Measurements from ENCODE around the gene HMG20A.
A peak's percentile ranks its signal among the peaks of the same experiment; 100 is the strongest.

The HMG20A gene

DNA sequence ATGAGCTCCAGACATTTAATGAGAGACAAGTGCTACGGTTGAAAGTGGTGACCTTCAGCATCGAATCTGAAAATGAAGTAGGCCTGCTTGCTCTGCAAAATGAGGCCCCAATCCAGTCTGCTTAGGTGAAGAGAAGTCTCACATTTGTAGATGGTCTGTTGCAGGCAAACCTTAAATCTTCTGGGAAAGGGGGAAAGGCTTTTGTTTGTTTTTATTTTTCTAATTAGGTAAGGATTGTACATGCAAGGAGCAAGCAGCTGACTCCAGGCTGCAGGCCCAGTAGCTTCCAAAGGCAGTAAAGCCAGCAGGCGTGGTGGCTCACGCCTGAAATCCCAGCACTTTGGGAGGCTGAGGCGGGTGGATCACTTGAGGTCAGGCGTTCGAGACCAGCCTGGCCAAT lies 74.3 kb downstream of the HMG20A start:
- intact Hi-C loops (cut with DNase I): loop anchor here (5.0 to 10.0 kb wide), 3 partner anchors 308 to 560 kb away; partner anchors contain the start of gene RCN2
- DNase-seq: no peak

DNA sequence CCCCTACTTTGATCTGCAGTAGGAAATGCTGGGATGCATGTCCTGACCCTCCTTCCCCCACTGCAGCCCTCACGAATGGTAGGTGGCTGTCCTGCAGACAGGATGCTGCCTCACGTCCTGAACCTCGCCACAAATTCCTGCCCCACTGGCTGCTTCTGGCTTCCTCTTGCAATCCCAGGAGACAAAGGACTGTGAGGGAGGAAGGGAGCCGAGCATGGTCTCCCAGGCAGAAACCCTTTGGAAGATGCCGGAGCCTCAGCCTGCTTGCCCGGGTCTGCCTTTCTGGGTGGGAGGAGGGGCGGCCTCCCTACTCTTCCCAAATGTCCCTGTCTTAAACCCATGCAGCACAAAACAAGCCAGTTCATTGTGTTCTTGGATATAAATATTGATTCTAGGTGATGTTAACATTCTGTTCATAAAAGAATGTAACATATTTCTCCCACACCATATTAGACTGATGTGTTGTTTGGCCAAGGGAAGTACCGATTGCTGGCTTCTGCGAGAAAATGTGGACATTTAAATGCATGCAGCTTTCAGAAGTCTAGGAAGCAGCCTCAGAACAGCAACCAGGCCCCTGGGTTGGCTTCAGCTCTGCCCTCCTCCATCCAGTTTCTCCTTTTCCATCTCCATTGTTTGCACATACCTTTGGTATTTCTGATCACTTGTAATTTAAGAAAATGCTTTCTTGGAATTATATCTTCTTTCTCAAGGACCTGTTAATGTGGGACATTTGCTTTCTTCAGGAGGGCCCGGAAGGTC lies 75.3 kb downstream of the HMG20A start:
- intact Hi-C loops (cut with DNase I): loop anchor here (5.0 to 10.0 kb wide), 3 partner anchors 309 to 561 kb away; partner anchors contain the start of gene RCN2
- peak in 2 of 10 donors; percentile 12 to 86 for DNase-seq

DNA sequence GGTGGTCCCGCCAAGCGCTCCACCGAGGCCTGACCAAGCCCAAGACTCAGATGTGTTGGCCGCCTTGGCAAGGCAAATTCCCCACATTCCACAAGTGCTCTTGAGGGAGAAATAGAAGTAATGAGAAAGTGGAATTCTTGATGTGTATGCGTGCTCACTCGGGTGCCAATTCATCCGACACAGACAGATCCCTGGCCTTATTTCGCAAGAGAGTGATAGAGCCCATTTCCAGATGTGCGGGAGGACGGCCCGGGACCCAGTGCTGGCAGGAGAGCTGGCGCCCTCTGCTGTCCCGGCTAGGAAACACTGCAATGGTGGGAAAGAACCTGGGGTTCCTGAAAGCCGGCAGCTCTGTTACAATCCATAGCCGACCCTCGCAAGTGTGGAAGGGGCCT lies 76.0 kb downstream of the HMG20A start:
- DNase-seq: peak; percentile 59 to 96 (median 82)
- intact Hi-C loops (cut with DNase I): loop anchor here (1.0 to 10.0 kb wide), 5 partner anchors 47 to 562 kb away; partner anchors contain the start of genes HMG20A, PEAK1 and RCN2

DNA sequence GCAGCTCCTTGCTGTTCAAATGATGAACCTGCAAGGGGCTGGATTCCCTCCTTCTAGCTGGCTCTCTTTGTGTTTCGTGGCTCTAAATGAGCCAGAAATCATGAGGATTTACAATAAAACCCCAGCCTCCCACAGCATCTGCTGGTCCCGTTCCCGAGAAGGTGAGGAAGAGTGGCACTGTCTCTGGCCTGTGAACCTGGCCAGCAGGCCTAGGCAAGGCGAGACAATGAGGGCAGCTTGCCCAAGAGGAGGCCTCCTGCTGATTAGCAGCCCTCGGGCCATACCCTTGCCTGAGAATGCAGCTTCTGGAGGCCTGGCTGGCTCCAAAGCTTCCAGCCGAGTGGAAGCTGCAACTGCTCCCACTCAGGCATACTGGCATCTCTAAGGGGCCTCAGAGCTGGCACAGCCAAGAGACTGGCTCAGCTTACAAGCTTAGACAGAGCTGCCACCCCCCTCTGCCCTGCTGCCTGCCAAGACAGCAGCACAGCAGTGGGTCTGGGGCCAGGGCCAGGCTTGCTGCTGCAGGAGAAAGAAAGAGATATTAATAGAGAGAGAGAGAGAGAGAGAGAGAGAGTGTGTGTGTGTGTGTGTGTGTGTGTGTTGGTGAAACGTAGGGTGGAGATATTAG lies 76.5 kb downstream of the HMG20A start:
- intact Hi-C loops (cut with DNase I): loop anchor here (1.0 to 10.0 kb wide), 5 partner anchors 46 to 562 kb away; partner anchors contain the start of genes HMG20A, PEAK1 and RCN2
- DNase-seq: peak; percentile 77 to 99 (median 94)

DNA sequence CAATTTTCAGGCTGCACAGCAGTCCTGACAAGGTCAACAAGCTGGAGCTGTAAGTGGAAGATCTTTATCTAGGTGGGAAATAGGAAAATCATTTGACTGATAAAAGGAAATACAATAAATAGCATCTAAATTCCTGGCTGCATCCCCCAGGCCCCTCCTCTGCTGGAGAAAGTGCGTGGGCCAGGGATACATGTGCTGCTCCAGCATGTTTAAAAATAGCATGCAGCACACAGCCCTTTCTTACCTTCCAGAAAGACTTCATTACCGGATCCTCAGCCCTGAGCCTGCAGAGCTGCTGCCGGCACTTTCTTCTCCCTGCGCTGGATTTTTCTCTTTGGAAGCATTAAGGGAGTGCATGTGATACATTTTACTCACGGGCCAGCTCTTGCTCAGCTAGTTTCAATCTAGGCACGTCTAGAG lies 77.3 kb downstream of the HMG20A start:
- intact Hi-C loops (cut with DNase I): loop anchor here (1.0 to 10.0 kb wide), 5 partner anchors 45 to 563 kb away; partner anchors contain the start of genes HMG20A, PEAK1 and RCN2
- DNase-seq: peak in 9 of 10 donors; percentile 37 to 93 (median 53)

DNA sequence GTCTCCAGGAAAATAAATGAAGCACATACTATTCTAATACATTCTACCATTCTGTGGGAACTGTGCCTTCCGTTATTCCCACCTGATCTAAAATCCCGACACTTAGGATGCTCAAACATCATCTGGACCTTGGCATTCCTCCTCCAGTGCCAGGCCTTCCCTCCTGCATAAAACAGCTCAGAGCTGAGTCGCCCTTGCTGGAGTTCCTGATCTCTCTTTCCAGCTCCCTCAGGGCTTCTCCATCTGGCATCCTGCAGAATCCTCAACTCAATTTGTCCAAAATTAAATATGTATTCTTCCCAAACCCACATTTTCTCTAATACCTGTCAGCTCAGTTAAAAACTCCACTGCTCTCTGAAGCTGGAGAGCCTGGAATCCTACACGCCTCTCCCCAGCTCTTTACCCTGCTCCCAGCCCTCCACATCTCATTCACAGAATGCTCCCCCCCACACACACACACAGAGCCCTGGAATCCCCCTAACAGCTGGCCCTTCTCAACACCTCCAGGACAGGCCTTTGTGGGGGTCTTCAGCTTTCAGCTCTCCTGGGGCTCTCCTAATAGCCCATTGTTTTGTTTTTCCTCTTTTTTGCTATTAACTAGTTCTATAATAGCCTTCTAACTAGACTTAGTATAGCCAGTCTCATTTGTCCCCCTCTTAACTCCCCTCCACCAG lies 78.5 kb downstream of the HMG20A start:
- intact Hi-C loops (cut with DNase I): loop anchor here (5.0 to 10.0 kb wide), 3 partner anchors 312 to 564 kb away; partner anchors contain the start of gene RCN2

DNA sequence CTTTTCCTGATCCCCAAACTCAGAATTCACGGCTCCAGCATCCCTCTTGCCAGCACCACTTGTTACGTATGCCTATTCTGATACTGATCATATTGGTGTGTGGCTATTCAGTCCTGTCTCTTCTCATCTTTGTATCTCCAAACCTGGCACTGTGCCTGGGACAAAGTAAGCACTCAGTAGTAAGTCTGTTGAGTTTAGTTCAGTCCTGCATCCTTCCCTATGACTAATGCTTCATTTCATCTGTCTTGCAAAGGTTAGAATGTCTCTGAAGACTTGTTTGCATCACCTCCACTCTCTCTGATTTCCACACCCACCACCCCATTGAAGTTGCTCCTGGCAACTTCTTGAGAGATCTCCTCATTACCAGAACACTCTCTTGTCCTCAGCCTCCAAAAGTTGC lies 80.3 kb downstream of the HMG20A start:
- DNase-seq: no peak
- intact Hi-C loops (cut with DNase I): no loop called here

More for the DNA sequence above, 78.5 kb downstream of the HMG20A start:
- DNase-seq: no peak

DNA sequence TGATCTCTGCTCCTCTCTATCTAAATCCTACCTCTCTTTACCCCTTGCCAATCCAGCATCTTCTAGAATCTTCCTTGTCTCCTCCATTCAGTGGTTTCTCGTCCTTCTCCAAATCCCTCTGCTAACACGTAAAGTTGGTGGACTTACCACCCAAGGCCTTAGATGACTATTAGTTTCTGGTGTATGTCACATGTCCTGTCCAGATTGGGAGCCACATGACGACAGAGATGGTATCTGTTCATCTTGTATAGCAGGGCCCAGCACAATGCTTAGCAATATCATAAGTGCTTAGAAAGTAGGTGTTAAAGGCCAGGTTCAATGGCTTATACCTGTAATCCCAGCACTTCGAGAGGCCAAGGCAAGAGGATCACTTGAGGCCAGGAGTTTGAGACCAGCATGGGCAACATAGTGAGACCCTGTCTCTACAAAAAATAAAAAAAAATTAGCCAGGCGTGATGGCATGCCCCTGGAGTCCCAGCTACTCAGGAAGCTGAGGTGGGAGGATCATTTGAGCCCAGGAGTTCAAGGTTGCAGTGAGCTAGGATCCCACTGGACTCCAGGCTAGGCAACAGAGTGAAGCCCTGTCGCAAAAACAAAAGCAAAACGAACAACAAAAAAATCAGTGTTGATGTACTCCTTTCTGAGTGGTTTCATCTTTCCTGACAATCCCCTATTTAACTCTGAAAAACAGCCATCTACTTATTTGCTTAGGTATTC lies 81.8 kb downstream of the HMG20A start:
- intact Hi-C loops (cut with DNase I): no loop called here
- DNase-seq: no peak

DNA sequence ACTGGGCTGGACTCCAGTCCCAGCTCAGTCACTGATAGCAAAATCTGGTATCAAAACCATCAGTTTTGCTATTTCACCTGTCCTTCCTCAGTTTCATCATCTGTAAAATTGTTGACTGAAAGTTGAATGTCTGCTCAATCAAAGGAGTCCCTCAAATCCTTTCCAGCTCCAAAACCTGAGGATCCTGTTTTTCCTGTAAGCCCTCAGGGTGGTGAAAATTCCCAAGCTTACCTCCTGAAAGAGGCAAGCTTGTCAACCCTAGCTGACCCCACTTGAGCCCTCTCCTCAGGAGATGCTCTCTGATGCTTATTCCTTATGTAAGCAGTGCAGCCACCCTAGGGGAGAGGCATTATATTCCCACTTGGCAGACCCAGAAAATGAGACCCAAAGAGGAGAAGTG lies 82.6 kb downstream of the HMG20A start:
- no peak for DNase-seq
- intact Hi-C loops (cut with DNase I): no loop called here

DNA sequence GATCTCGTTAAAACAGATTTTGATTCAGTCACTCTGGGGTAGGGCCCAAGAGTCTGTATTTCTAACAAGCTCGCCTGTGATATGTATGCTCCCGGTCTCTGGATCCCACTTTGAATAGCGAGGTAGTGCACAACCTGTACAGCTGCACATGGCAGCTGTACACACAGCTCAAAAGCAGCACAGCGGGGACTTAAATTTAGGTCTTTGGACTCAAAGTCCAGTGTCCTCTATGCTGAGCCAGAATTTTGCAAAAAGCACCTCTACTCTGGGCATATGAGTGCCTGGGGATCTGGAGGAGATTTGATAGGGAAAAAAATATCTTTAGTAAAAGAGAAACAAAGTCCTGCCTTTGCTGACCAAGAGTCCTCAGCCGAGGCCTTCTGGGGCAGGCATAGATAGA lies 83.1 kb downstream of the HMG20A start:
- no peak for DNase-seq
- intact Hi-C loops (cut with DNase I): no loop called here

DNA sequence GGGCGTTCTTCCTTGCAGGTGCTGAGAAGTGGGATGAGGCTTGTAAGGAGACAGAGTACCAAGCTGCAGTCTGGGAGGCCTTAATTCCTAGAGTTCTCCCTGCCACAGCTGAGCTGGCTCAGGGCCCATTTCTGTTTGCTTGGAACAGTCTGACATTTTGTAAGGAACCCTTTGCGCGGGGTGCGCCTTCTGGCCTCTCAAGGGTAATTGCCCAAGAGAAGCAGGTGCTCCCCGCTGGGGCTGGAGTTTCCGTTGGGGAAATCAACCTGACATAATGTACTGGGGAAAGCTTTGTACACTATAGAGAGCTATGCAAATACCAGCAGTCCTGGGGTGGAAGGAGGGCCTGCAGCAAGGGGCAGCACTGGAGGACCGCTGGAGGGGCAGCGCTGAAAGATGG lies 83.6 kb downstream of the HMG20A start:
- DNase-seq: peak in 6 of 10 donors; percentile 39 to 84 (median 45)
- intact Hi-C loops (cut with DNase I): no loop called here

DNA sequence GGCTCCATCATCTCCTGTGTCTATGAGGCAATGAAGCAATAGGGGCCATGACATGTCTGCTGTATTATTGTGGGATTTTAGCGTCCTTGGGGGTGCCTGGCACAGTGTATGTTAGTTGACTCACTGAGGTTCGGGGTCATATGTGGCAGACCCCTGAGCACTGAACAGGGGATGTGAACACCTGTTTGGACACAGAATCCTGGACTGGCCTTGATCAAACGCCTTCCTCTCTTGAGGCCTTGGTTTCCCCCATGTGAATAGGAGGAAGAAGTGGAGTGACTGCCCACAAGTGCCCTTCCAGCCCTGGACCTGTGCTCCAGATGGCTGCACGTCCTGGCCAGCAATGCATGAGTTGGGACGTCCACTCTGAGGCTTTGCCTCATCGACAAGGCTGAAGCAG lies 84.2 kb downstream of the HMG20A start:
- intact Hi-C loops (cut with DNase I): no loop called here
- no peak for DNase-seq

DNA sequence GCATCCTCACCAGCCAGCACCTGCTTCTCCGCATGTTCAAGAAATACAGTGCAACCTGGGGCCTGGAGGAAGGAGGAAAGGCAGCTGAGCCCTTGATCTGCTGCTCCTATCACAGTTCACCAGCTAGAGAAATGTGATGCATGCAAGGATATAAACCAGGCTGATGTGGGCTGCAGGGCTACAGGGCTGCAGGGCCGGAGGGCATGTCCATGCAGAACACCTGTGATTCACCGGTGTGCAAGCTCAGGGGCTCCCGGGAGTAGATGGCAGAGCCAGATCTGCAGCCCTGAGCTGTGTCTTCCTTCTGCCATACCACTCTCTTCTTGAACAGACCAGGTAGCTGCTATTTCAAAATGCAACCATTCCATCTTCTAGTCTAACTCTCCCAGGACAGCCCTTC lies 84.9 kb downstream of the HMG20A start:
- no peak for DNase-seq
- intact Hi-C loops (cut with DNase I): no loop called here

DNA sequence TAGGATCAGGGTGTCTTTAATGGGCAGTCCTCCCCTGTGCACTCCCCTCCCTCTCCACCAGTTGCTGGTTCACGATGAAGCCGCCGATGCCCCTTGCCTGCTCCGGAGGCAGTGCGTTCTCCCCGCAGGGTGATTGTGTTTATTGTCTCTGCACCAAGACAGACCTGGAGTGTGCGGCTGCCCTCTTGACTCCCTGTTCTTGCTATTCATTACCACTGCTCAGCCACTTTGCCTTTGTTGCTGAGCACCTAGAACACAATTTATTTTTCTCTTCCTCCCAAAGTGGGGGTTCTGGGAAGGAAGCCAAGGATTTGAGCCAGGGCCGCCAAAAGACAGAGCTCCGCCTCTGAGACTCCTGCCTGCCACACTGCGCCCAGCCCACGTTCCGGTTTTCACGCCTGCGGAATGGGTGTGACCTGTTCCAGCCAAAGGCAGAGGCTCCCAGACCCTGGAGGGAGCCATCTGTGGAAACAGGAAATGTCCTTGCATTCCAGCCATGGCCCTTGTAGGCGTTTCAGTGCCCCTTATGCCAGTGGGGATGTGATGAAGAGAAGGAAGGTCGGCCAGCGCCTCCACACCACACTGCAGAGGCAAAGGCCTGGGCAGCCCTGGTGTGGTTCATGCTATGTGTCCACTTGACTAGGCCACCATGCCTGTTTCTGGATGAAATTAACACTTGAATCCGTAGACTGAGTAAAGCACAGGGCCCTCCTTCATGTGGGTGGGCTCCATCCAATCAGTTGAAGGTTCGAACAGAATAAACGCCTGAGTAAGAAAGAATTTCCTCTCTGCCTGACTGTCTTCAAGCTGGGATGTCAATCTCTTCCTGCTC lies 85.8 kb downstream of the HMG20A start:
- peak in 2 of 10 donors; percentile 34 to 86 for DNase-seq
- intact Hi-C loops (cut with DNase I): no loop called here

DNA sequence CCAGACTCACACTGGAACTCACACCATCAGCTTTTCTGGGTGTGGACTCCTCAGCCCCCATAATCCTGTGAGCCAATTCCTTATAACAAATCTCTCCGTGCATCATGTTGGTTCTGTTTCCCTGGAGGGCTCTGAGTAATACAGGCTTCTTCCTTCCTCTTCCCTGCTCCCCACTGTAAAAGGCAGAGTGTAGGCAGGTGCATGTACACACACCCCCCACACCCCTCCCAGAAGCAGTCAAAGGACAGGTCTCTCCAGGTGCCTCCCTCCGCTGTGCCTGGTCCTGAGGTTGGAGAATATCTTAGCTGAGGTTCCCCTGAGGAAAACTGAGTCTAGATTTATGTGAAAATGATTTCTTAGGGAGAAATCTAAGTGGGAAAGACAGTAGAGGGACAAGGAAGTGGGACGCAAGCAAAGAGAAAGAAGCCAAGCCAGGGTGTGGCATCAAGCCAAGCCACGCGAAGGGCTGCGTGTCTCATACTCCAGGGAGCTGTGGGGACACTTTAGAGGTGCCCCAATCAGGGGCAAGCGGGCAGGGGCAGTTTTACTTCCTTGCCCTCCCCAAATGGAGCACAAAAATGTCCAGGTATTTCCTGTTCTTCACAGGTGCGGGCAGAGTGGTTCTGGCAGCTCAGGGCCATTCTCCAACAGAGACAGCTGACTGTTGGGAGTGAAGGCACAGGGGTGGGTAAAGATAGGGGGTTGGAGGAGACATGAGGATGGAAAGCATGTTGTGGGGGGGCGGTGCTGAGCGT lies 86.6 kb downstream of the HMG20A start:
- intact Hi-C loops (cut with DNase I): no loop called here
- DNase-seq: peak in 4 of 10 donors; percentile 35 to 91 (median 49)

DNA sequence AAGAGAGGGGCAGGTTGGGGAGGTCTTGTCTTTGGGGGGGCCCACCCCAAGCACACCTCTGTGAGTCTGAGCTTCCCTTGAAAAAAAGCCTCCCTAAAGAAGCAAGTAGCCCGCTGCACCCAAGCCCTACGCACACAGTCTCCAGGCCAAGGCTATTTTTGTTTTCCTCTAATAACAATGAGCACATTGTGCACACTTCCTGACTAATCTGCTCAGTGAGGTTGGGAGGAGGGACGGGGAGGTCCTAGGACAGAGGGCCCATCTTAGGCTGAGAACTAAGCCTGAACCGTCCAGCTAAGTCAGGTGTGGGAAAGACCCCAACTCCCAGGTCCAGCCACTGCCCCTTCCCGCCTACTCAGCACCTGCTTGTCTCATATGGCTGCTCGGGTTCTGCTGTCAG lies 87.2 kb downstream of the HMG20A start:
- intact Hi-C loops (cut with DNase I): no loop called here
- DNase-seq: peak in 3 of 10 donors; percentile 50 to 90 (median 58)

DNA sequence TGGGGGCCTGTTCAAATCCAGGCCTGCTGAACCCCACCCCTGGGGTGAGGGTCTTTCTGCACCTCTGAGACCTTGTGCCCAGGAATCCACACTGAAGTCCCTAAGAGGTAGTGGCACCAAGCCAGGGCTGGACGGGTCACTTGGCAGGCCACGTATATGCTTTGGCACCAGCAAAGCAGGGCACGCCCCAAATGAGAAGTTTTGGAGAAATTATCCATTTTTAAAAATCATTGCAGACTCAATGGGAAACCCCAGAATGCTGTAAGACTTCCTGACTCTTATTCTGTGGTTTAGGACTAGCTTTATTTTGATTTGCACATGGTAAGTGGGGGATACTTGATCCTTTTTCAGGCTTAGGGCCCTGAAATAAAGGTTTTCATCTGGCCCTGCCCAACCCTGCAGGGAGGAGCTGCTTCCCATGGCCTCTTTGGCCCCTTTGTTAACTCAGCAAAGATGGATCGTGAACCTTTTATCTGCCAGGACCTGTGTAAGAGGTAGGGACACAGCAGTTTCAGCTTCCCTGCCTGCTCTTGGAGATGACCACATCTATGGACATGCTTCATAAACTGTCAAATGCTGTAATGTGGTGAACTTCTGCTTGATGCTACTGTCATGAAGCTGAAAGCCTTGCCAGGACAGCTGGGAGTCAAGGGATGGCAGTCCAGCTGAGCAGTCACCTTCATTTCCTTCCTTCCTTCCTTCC lies 88.0 kb downstream of the HMG20A start:
- intact Hi-C loops (cut with DNase I): no loop called here
- peak in 1 of 10 donors; percentile 58 for DNase-seq

Measured in posterior cingulate gyrus (tissue), 11 donors.